ENCODE data around the gene UCP3. TPM values are rescaled to one million over a fixed set of nuclear protein-coding genes. Genes with fewer than 3 reads are reported as not detected.
A peak's percentile ranks its signal among the peaks of the same experiment; 100 is the strongest.

The UCP3 gene
- total RNA-seq, 3 donors from 2014 or later, result 1.6 to 5.9 (median 1.8) TPM

DNA sequence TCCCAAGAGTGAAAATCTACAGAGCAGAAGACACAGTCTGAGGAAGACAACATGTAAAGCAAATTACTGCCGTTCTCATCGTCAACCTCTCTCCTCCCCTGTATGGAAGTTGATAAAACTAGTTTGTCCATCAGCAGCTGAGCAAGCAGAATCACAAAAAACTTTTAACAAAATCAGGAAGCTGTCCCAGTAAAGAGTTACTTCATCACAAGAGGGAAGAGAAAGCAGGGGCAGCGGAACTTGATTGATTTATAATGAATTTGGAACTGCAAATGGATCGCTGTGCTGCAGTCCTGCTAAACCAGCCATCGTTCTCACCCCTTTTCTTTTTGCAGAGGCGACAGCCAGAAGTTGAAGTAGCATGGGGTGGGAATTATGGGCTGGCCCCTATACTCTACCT lies 13.7 kb upstream of the UCP3 start:
- Histone ChIP-seq H3K36me3 (no peaks in the 10 kb centered on the region), H3K9me3 (no peaks in the 10 kb centered on the region), H3K4me1 (peaks cover 5 to 18% of the 10 kb centered on the region in 2 donors), H3K27ac (no peak overlapping the region), H3K27me3 (no peaks in the 10 kb centered on the region), H3K4me3 (no peak overlapping the region)
- DNase-seq (ENCODE audit: low spot score in 2 of 2), result no peak
- no peak for TF ChIP-seq POLR2A (IDR thresholded peaks at IDR 0.05)
- no peak for TF ChIP-seq POLR2AphosphoS5 (IDR thresholded peaks at IDR 0.05)
- TF ChIP-seq, protein P1, sequence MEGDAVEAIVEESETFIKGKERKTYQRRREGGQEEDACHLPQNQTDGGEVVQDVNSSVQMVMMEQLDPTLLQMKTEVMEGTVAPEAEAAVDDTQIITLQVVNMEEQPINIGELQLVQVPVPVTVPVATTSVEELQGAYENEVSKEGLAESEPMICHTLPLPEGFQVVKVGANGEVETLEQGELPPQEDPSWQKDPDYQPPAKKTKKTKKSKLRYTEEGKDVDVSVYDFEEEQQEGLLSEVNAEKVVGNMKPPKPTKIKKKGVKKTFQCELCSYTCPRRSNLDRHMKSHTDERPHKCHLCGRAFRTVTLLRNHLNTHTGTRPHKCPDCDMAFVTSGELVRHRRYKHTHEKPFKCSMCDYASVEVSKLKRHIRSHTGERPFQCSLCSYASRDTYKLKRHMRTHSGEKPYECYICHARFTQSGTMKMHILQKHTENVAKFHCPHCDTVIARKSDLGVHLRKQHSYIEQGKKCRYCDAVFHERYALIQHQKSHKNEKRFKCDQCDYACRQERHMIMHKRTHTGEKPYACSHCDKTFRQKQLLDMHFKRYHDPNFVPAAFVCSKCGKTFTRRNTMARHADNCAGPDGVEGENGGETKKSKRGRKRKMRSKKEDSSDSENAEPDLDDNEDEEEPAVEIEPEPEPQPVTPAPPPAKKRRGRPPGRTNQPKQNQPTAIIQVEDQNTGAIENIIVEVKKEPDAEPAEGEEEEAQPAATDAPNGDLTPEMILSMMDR (IDR thresholded peaks at IDR 0.05), result no peak
- intact Hi-C loops (cut with DNase I; ENCODE audit: low total_unique reads), result no loop called here

DNA sequence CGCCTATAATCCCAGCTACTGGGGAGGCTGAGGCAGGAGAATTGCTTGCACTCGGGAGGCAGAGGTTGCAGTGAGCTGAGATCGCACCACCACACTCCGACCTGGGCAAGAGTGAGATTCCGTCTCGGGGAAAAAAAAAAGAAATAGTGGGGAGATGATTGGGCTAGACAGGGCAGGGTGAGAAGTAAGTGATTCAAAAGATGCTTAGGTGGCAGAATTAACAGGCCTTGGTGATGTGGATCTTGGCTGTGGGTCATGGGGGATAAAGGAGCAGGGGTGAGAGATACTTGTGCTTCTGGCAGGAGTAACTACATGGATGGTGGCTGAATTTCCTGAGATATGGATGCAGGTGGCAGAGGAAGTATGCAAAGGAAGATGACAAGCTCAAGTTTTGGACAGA lies 13.1 kb upstream of the UCP3 start:
- DNase-seq (ENCODE audit: low spot score in 2 of 2), result no peak
- H3K4me1 ChIP-seq, result peaks cover 5 to 18% of the 10 kb centered on the region in 2 donors
- TF ChIP-seq POLR2AphosphoS5 (IDR thresholded peaks at IDR 0.05), result no peak
- TF ChIP-seq, protein P1 (IDR thresholded peaks at IDR 0.05), result no peak
- TF ChIP-seq POLR2A (IDR thresholded peaks at IDR 0.05), result no peak
- no peak overlapping the region for H3K4me3 ChIP-seq
- intact Hi-C loops (cut with DNase I; ENCODE audit: low total_unique reads), result no loop called here
- no peaks in the 10 kb centered on the region for H3K36me3 ChIP-seq
- no peak overlapping the region for H3K27ac ChIP-seq
- H3K27me3 ChIP-seq, result no peaks in the 10 kb centered on the region
- H3K9me3 ChIP-seq, result no peaks in the 10 kb centered on the region

DNA sequence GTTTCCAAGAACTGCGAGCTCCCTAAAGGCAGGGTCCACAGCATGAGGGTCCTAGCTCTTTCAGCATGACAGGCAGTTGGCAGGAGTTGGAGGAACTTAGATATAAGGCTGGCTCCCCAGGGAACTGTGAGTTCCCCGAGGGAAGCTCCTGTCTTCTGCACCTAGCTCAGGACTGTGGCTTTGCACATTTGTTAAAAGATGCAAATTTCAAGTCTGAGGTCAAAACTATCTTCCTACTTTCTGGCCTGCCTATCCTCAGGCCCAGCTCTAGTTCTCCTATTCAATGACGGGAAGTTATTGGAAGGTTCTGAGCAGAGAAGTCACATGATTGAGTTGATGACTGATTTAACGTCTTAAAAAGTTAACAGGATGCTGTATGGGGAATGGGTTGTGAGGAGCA lies 11.7 kb upstream of the UCP3 start:
- no peak for TF ChIP-seq POLR2A (IDR thresholded peaks at IDR 0.05)
- Histone ChIP-seq H3K4me1 (peaks cover 5 to 18% of the 10 kb centered on the region in 2 donors), H3K27ac (peak overlapping the region; percentile 88 to 89), H3K4me3 (no peak overlapping the region), H3K27me3 (no peaks in the 10 kb centered on the region), H3K9me3 (no peaks in the 10 kb centered on the region), H3K36me3 (no peaks in the 10 kb centered on the region)
- no peak for DNase-seq (ENCODE audit: low spot score in 2 of 2)
- intact Hi-C loops (cut with DNase I; ENCODE audit: low total_unique reads), result no loop called here

DNA sequence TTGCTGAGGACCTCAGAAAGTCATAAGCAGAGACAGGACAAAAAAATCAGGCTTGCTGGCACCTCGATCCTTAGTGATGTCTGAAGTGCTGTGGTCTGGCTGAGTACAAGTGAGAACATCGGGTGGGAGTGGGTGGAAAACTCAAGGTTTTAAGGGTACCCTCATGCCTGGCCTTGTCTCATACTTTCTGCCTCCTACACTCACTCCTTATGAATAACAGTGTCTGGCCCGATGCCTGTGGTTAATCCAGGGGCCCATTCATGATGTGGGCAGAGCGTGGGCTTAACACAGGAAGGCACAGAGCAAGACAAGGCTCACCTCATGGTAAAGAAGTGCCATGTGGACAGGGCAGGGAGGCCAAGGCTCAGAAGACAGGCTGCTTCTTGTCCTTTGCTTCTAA lies 11.0 kb upstream of the UCP3 start:
- DNase-seq (ENCODE audit: low spot score in 2 of 2), result peak in 1 of 2 donors; percentile 73
- intact Hi-C loops (cut with DNase I; ENCODE audit: low total_unique reads), result no loop called here
- H3K9me3 ChIP-seq, result no peaks in the 10 kb centered on the region
- peaks cover 5 to 18% of the 10 kb centered on the region in 2 donors for H3K4me1 ChIP-seq
- H3K27ac ChIP-seq, result peak overlapping the region; percentile 88 to 89
- H3K36me3 ChIP-seq, result no peaks in the 10 kb centered on the region
- no peaks in the 10 kb centered on the region for H3K27me3 ChIP-seq
- TF ChIP-seq POLR2AphosphoS5 (IDR thresholded peaks at IDR 0.05) (no peak), POLR2A (IDR thresholded peaks at IDR 0.05) (no peak)
- TF ChIP-seq, protein P1 (IDR thresholded peaks at IDR 0.05), result no peak
- no peak overlapping the region for H3K4me3 ChIP-seq

DNA sequence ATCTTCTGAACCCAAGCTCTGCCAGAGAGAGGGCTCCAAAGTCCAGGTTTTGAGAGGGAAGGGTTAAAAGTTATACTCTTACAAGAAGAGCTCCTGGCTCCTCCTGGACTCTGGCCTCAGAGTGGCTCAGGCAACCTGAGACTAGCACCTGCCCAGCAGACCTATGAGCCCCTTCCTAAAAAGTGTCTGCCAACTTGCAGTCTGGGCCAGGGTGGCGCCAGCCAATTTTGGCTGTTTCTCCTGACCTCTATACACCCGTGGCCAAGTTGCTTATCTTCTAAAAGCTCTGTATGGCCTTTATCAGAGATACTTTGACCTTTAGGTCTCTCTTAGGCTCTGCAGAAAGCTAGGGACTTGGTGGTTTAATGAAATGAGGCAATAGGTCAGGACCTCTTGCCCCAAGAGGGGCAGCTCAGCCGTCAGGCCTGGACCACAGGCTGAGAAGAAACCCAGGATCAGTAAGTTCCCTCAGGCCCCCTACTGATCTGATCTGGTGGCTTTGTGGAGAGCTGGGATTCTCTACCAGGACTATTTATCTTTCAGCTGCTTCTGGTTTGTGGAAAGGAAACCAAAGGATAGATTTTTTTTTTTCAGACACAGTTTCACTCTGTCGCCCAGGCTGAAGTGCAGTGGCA lies 10.3 kb upstream of the UCP3 start:
- Histone ChIP-seq H3K4me1 (peaks cover 5 to 18% of the 10 kb centered on the region in 2 donors), H3K36me3 (no peaks in the 10 kb centered on the region), H3K27me3 (no peaks in the 10 kb centered on the region), H3K9me3 (no peaks in the 10 kb centered on the region), H3K27ac (peak overlapping the region; percentile 88 to 89), H3K4me3 (no peak overlapping the region)
- DNase-seq (ENCODE audit: low spot score in 2 of 2), result no peak
- TF ChIP-seq, protein P1 (IDR thresholded peaks at IDR 0.05), result no peak
- TF ChIP-seq POLR2A (IDR thresholded peaks at IDR 0.05), result no peak
- TF ChIP-seq POLR2AphosphoS5 (IDR thresholded peaks at IDR 0.05), result no peak
- intact Hi-C loops (cut with DNase I; ENCODE audit: low total_unique reads), result no loop called here

Measured in breast epithelium (tissue), 4 donors.